GM12878 (cell line): ENCODE data around the gene FAM181B. TPM values are rescaled to one million over a fixed set of nuclear protein-coding genes. Genes with fewer than 3 reads are reported as not detected.

Experiments
- ATAC-seq: fragments of 200-7000 bp; cut with Tn5 transposase; 3 replicates; pipeline ENCODE4 v1.9.1; 2020; ENCODE audit warnings: mild to moderate bottlenecking, moderate library complexity
- BruUV-seq: library from RNA; stranded (reverse); fragments of 400-500 nt; replicated peaks from 2 replicates; lab custom pipeline; 2021; lab: Mats Ljungman, UMichigan
- CTCF ChIA-PET: fragments of 300-600 bp; sonication (Branson Sonifier 250); formaldehyde crosslinking; extraction: SDS; loops from one replicate; lab custom pipeline; 2021; ENCODE audit warnings: inconsistent platforms; lab: Yijun Ruan, JAX
- POLR2A ChIA-PET: fragments of 350-600 bp; formaldehyde crosslinking; extraction: SDS; loops from one replicate; lab custom pipeline; 2021; ENCODE audit warnings: inconsistent platforms; lab: Charles Lee
- RAD21 ChIA-PET: fragments of 300-600 bp; sonication (Branson Sonifier 250); formaldehyde crosslinking; loops from one replicate; lab custom pipeline; 2023; ENCODE audit warnings: antibody characterized with exemption; ENCODE audit not compliant: unreplicated experiment; lab: Charles Lee
- SMC1A ChIA-PET: fragments of 300-600 bp; sonication (Branson Sonifier 250); formaldehyde crosslinking; loops from one replicate; lab custom pipeline; 2023; ENCODE audit not compliant: unreplicated experiment, uncharacterized antibody; lab: Charles Lee
- DNase-seq: peaks from one replicate; pipeline ENCODE4 v3.0.0-alpha.2; 2011; ENCODE audit warnings: low read depth, low spot score
- FAIRE-seq: peaks from 3 replicates; lab custom pipeline; 2011; peaks lifted over from hg19 to GRCh38; lab: Jason Lieb, UNC
- H2AFZ ChIP-seq: 2 replicates; pipeline ENCODE4 v1.6.0; 2011; ENCODE audit warnings: low read depth, low read length, control low read depth; ENCODE audit not compliant: control insufficient read depth
- H3K27ac ChIP-seq: 2 replicates; pipeline ENCODE4 v1.5.1; 2011; ENCODE audit warnings: control low read depth; ENCODE audit not compliant: control insufficient read depth, insufficient read depth
- H3K27me3 ChIP-seq, 2 experiments: replicated peaks in 1 of 2; 2 replicates each; pipeline versions ENCODE4 v1.6.0 to v1.6.1; 2011; ENCODE audit warnings: low read length in 1 of 2; ENCODE audit not compliant: control insufficient read depth in 2 of 2, insufficient read depth in 2 of 2
- H3K36me3 ChIP-seq, 2 experiments: 2 replicates each; pipeline ENCODE4 v1.5.1; 2011; ENCODE audit warnings: low read length in 1 of 2; ENCODE audit not compliant: control insufficient read depth in 2 of 2, insufficient read depth in 2 of 2
- H3K4me1 ChIP-seq: 2 replicates; pipeline ENCODE4 v1.6.1; 2011; ENCODE audit warnings: mild to moderate bottlenecking, low read length, moderate library complexity, mixed read lengths; ENCODE audit not compliant: control insufficient read depth, insufficient read depth
- H3K4me2 ChIP-seq: 2 replicates; pipeline ENCODE4 v1.6.0; 2011; ENCODE audit warnings: control low read depth; ENCODE audit not compliant: control insufficient read depth, insufficient read depth
- H3K4me3 ChIP-seq: fragments of 200-600 bp; sonication (generic); 2 replicates; pipeline ENCODE4 v1.5.1; 2016
- H3K79me2 ChIP-seq: 2 replicates; pipeline ENCODE4 v1.6.0; 2011; ENCODE audit warnings: low read length; ENCODE audit not compliant: control insufficient read depth, insufficient read depth
- H3K9ac ChIP-seq: 2 replicates; pipeline ENCODE4 v1.8.0; 2011; ENCODE audit warnings: low read length, control low read depth, mixed read lengths; ENCODE audit not compliant: control insufficient read depth, insufficient read depth
- H3K9me3 ChIP-seq: replicated peaks from 3 replicates; pipeline ENCODE4 v1.5.1; 2011; ENCODE audit warnings: mild to moderate bottlenecking, low read length; ENCODE audit not compliant: control insufficient read depth, insufficient read depth
- H4K20me1 ChIP-seq: 2 replicates; pipeline ENCODE4 v1.6.0; 2011; ENCODE audit not compliant: control insufficient read depth, insufficient read depth
- JUND ChIP-seq: IDR thresholded peaks from 2 replicates; pipeline ENCODE4 v1.6.1; 2012; ENCODE audit warnings: low read depth, mild to moderate bottlenecking, low read length, improper control_type of control experiment, moderate library complexity
- MEF2B ChIP-seq: fragments of 450-650 bp; IDR thresholded peaks from 2 replicates; pipeline ENCODE4 v1.6.1; 2018; ENCODE audit warnings: mild to moderate bottlenecking, moderate library complexity; ENCODE audit not compliant: partially characterized antibody, poor library complexity, severe bottlenecking
- MTA3 ChIP-seq: IDR thresholded peaks from 2 replicates; pipeline ENCODE4 v1.6.1; 2012; ENCODE audit warnings: low read length, inconsistent platforms, borderline replicate concordance
- NFXL1 ChIP-seq: fragments of 450-650 bp; IDR thresholded peaks from 2 replicates; pipeline ENCODE4 v1.6.1; 2017; ENCODE audit warnings: antibody characterized with exemption, mild to moderate bottlenecking, borderline replicate concordance
- RAD21 ChIP-seq: IDR thresholded peaks from 2 replicates; pipeline ENCODE4 v1.6.1; 2011; ENCODE audit warnings: mild to moderate bottlenecking, low read depth, low read length, moderate library complexity; ENCODE audit not compliant: insufficient read depth
- SMAD1 ChIP-seq: fragments of 450-650 bp; IDR thresholded peaks from 2 replicates; pipeline ENCODE4 v1.6.1; 2018; ENCODE audit warnings: mild to moderate bottlenecking, low read depth; ENCODE audit not compliant: partially characterized antibody
- SMARCA5 ChIP-seq: fragments of 450-650 bp; IDR thresholded peaks from 2 replicates; pipeline ENCODE4 v1.6.1; 2017; ENCODE audit warnings: mild to moderate bottlenecking
- SPI1 ChIP-seq: IDR thresholded peaks from 2 replicates; pipeline ENCODE4 v1.6.1; 2011; ENCODE audit warnings: low read depth, mild to moderate bottlenecking, low read length, moderate library complexity, borderline replicate concordance; ENCODE audit not compliant: insufficient read depth
- TARDBP ChIP-seq: IDR thresholded peaks from 2 replicates; pipeline ENCODE4 v1.6.1; 2016; ENCODE audit warnings: borderline replicate concordance
- YBX1 ChIP-seq: fragments of 450-650 bp; IDR thresholded peaks from 2 replicates; pipeline ENCODE4 v1.6.1; 2016; ENCODE audit warnings: antibody characterized with exemption
- WGBS: methylation state at CpG from one replicate; pipeline ENCODE4 v1.1.6; 2016; ENCODE audit warnings: low lambda C conversion rate; ENCODE audit not compliant: insufficient replicate concordance, insufficient coverage; ENCODE audit errors: missing lambda C conversion rate; 5-methylcytosine and 5-hydroxymethylcytosine counted together
- in situ Hi-C: fragments of 300-500 bp; cut with MboI; formaldehyde crosslinking; loops from 9 replicates; pipeline ENCODE4 v1.14.3; 2018; ENCODE audit warnings: mixed read lengths
- intact Hi-C: fragments of 100-400 bp; cut with micrococcal nuclease; formaldehyde crosslinking; loops from one replicate; pipeline ENCODE4 v1.14.2; 2022; ENCODE audit not compliant: unreplicated experiment
- polyA plus RNA-seq, 11 experiments: library from polyadenylated mRNA; depleted of rRNA in 4 of 11; unstranded in 6 of 11; stranded (reverse) in 5 of 11; fragments of >200 nt; fragmentation: Nextera tagmentation in 4 of 11; fragmentation: Illumina TruSeq in 1 of 11; extraction: Ambion mirVana in 4 of 11; extraction: Trizol in 1 of 11; gene quantifications; 1 replicate in 1 of 11; 2 replicates in 10 of 11; pipeline versions ENCODE4 v1.2.1 to v1.2.3, GENCODE V29; 2011 to 2016; ENCODE audit warnings: inconsistent platforms in 2 of 11, missing spikeins in 2 of 11, low read depth in 1 of 11
- total RNA-seq, 4 experiments: library from RNA; depleted of rRNA in 3 of 4; stranded (reverse); fragments of >200 nt in 3 of 4; fragmentation: Illumina TruSeq in 1 of 4; extraction: Trizol in 1 of 4; gene quantifications; 2 replicates each; pipeline versions ENCODE4 v1.2.1 to v1.2.3, GENCODE V29; 2013 to 2021
- TF ChIP-seq, protein P1 (sequence below): fragments of 150-350 bp; IDR thresholded peaks from 2 replicates; pipeline ENCODE4 v1.6.1; 2014; ENCODE audit warnings: mild to moderate bottlenecking, low read depth, low read length
- TF ChIP-seq, protein P2 (sequence below), 3 experiments: IDR thresholded peaks in 2 of 3; conservative IDR thresholded peaks in 1 of 3; 2 replicates each; pipeline ENCODE4 v1.5.1; 2011; ENCODE audit warnings: low read depth in 3 of 3, low read length in 3 of 3, mild to moderate bottlenecking in 3 of 3, control low read depth in 2 of 3, moderate library complexity in 2 of 3, inconsistent platforms in 1 of 3, mixed read lengths in 1 of 3; ENCODE audit not compliant: control insufficient read depth in 2 of 3, insufficient read depth in 1 of 3; ENCODE audit errors: extremely low read depth in 1 of 3

FAM181B gene
- total and polyA plus RNA-seq, 10 of the 15 experiments (the other 5 are each of a cell fraction or from before 2014, with no cell fraction given): not detected

DNA sequence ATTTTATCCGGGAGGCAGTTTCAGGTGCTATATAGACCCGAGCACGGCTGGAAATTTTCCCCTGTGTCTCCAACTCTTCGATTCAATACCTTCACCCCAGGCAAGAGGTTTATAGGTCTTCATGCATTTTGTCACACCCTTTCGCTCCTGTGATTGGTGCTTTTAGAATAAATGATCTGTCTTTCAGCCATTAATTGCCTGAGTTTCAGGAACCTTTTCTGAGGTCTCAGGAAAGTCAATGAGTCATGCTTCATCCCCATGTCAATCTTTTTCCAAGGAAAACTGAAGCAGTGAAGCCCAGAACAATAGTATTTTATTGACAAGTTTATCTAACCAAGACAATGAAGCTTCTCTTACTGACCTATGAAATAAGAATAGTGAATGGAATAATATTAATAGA, 29.9 kb downstream of the FAM181B start (continued):
- no peak for TF ChIP-seq YBX1
- no peak for TF ChIP-seq JUND

DNA sequence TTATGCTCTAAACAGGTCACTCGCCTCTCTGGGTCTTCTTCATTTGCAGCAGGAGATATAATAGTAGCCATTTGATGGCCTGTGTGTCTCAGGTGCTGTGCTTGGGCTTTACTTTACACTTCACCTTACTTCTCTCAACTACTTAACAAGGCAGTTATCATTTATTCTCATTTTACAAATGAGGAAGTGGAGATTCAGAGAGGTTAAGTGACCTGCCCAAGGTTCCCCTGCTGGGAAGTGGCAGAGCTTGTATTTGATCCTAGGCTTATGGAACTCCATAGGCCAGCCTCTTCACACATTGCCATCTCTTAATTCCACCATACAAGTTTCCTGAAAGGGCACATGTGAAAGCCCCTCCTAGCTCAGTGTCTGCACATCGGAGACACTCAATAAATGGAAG, 30.4 kb downstream of the FAM181B start:
- FAIRE-seq: no peak
- no TSS peak for BruUV-seq

DNA sequence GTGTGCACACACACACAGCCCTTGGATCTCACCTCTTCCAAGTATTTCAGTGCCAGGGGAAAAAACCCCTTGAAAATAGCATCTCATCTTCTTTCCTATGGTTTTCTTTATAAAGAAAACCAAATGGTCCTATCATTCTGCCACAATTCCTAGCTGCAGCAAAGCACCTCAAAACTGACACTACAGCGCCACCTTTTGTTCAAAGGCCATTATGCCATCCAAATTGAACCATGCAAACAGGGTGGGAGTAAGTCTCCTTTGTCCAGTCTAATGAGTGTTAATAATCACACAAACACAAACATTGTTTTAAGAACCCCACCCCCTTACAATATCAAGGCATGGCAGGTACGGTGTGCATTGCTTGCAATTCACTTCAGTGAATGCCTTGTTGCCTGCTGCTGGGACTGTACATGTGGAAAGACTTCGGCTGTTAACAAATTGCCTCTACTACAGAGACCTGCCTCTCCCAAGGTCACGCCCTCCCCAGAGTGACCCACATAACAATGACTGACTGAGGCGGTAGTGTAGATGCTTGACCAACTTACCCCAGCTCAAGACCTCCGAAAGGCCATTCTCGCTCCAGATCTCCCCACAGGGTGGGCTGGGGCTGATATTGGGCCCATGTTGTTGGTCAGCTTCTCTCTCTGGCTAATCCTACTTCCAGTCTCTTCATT, 31.7 kb downstream of the FAM181B start:
- CTCF ChIA-PET: interaction anchor here (0.7 to 3.4 kb wide), 17 partner anchors 8 to 387 kb away, joined by 3 to 19 read pairs (median 5); no protein-coding TSS in a partner anchor
- Histone ChIP-seq H2AFZ (no peak overlapping the region), H3K4me1 (no peaks in the 10 kb centered on the region), H3K9ac (no peak overlapping the region), H3K79me2 (no peaks in the 10 kb centered on the region), H3K4me3 (no peak overlapping the region), H3K4me2 (no peak overlapping the region), H3K9me3 (no peaks in the 10 kb centered on the region), H3K36me3 (no peaks in the 10 kb centered on the region), H3K27me3 (no peaks in the 10 kb centered on the region; a peak in 1 of 4 replicates), H3K27ac (no peak overlapping the region), H4K20me1 (no peaks in the 10 kb centered on the region)
- in situ Hi-C loops: no loop called here
- FAIRE-seq (peak; percentile 61), ATAC-seq (peak; percentile 77), DNase-seq (no peak)
- RAD21 ChIA-PET: interaction anchor here (0.9 to 1.3 kb wide), 4 partner anchors 16 to 386 kb away, joined by 3 to 5 read pairs (median 4); no protein-coding TSS in a partner anchor
- BruUV-seq: no TSS peak
- POLR2A ChIA-PET: no interaction called here
- intact Hi-C loops: no loop called here
- WGBS: 22% methylated on average over 7 of the region's 7 CpGs
- SMC1A ChIA-PET: interaction anchor here (0.6 to 2.1 kb wide), 6 partner anchors 15 to 1057 kb away, joined by 3 to 7 read pairs (median 4); no protein-coding TSS in a partner anchor
- TF ChIP-seq MEF2B (no peak), SMAD1 (no peak), SMARCA5 (no peak), RAD21 (peak; percentile 64), TARDBP (no peak), MTA3 (no peak)
- TF ChIP-seq, protein P1, sequence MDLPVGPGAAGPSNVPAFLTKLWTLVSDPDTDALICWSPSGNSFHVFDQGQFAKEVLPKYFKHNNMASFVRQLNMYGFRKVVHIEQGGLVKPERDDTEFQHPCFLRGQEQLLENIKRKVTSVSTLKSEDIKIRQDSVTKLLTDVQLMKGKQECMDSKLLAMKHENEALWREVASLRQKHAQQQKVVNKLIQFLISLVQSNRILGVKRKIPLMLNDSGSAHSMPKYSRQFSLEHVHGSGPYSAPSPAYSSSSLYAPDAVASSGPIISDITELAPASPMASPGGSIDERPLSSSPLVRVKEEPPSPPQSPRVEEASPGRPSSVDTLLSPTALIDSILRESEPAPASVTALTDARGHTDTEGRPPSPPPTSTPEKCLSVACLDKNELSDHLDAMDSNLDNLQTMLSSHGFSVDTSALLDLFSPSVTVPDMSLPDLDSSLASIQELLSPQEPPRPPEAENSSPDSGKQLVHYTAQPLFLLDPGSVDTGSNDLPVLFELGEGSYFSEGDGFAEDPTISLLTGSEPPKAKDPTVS: no peak
- TF ChIP-seq, protein P2, sequence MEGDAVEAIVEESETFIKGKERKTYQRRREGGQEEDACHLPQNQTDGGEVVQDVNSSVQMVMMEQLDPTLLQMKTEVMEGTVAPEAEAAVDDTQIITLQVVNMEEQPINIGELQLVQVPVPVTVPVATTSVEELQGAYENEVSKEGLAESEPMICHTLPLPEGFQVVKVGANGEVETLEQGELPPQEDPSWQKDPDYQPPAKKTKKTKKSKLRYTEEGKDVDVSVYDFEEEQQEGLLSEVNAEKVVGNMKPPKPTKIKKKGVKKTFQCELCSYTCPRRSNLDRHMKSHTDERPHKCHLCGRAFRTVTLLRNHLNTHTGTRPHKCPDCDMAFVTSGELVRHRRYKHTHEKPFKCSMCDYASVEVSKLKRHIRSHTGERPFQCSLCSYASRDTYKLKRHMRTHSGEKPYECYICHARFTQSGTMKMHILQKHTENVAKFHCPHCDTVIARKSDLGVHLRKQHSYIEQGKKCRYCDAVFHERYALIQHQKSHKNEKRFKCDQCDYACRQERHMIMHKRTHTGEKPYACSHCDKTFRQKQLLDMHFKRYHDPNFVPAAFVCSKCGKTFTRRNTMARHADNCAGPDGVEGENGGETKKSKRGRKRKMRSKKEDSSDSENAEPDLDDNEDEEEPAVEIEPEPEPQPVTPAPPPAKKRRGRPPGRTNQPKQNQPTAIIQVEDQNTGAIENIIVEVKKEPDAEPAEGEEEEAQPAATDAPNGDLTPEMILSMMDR (IDR thresholded peaks at IDR 0.05 in 2 of 3, conservative IDR thresholded peaks at IDR 0.05 in 1 of 3; ENCODE audit: control insufficient read depth in 2 of 3, extremely low read depth in 1 of 3, insufficient read depth in 1 of 3, low read depth in 3 of 3, low read length in 3 of 3): peak; percentile 68 to 73 (median 72)

More for the DNA sequence above, 30.4 kb downstream of the FAM181B start:
- no peak overlapping the region for H3K27ac ChIP-seq
- no peaks in the 10 kb centered on the region for H3K9me3 ChIP-seq
- no peaks in the 10 kb centered on the region for H3K4me1 ChIP-seq
- in situ Hi-C loops: no loop called here
- TF ChIP-seq NFXL1 (no peak), SPI1 (peak; percentile 61)
- ChIA-PET POLR2A (no interaction called here), SMC1A (interaction anchor here (2.1 kb wide), 1 partner anchor 14 kb away, joined by 7 read pairs; no protein-coding TSS in a partner anchor), CTCF (interaction anchor here (1.3 to 3.4 kb wide), 7 partner anchors 9 to 208 kb away, joined by 3 to 19 read pairs (median 11); no protein-coding TSS in a partner anchor), RAD21 (no interaction called here)
- no peak overlapping the region for H3K4me2 ChIP-seq
- WGBS: 18% methylated on average over 2 of the region's 2 CpGs
- intact Hi-C loops: no loop called here
- H3K9ac ChIP-seq: no peak overlapping the region
- H2AFZ ChIP-seq: no peak overlapping the region
- H3K4me3 ChIP-seq: no peak overlapping the region
- H4K20me1 ChIP-seq: no peaks in the 10 kb centered on the region
- ATAC-seq: no peak
- H3K36me3 ChIP-seq: no peaks in the 10 kb centered on the region
- no peak for DNase-seq
- no peaks in the 10 kb centered on the region; a peak in 2 of 4 replicates for H3K27me3 ChIP-seq
- H3K79me2 ChIP-seq: no peaks in the 10 kb centered on the region
